Common myeloid progenitor, CD34-positive (primary cell): ENCODE data around the gene TMEM185A.
"Not testable (repeated sequence)": the region's sequence is repeated elsewhere in the genome, so short reads cannot be mapped to it uniquely, and the experiment has no call there.

ENCODE experiments used
- CTCF ChIA-PET: fragments of 350-600 bp; sonication (Branson Sonifier 250); formaldehyde crosslinking; loops from one replicate; lab custom pipeline; 2021; ENCODE audit warnings: antibody characterized with exemption; lab: Charles Lee
- POLR2A ChIA-PET: fragments of 350-600 bp; sonication (Branson Sonifier 250); formaldehyde crosslinking; loops from one replicate; lab custom pipeline; 2021; ENCODE audit warnings: antibody characterized with exemption; lab: Charles Lee
- DNase-seq, 3 donors: peaks; one replicate each; pipeline versions ENCODE4 v3.0.0 to v3.0.0-alpha.2; 2013
- H3K27ac ChIP-seq, 2 experiments: 1 replicate in 1 of 2; 2 replicates in 1 of 2; pipeline ENCODE4 v1.7.0; 2013; ENCODE audit warnings: inconsistent platforms in 2 of 2, low read length in 2 of 2, mild to moderate bottlenecking in 2 of 2, low read depth in 1 of 2, moderate library complexity in 1 of 2; ENCODE audit not compliant: severe bottlenecking in 2 of 2, insufficient read depth in 1 of 2, poor library complexity in 1 of 2
- H3K27me3 ChIP-seq, 5 experiments: replicated peaks in 2 of 5; 1 replicate in 3 of 5; 2 replicates in 2 of 5; pipeline versions ENCODE4 v1.6.1 to v1.7.0; 2013; ENCODE audit warnings: low read length in 4 of 5, mild to moderate bottlenecking in 2 of 5, moderate library complexity in 2 of 5, inconsistent platforms in 1 of 5; ENCODE audit not compliant: insufficient read depth in 5 of 5, control insufficient read depth in 4 of 5
- H3K36me3 ChIP-seq, 4 experiments: 1 replicate in 2 of 4; 2 replicates in 2 of 4; pipeline versions ENCODE4 v1.6.1 to v1.7.0; 2013; ENCODE audit warnings: low read length in 3 of 4, control low read depth in 1 of 4, mild to moderate bottlenecking in 1 of 4; ENCODE audit not compliant: control insufficient read depth in 4 of 4, insufficient read depth in 4 of 4
- H3K4me1 ChIP-seq, 4 experiments: 1 replicate in 3 of 4; 2 replicates in 1 of 4; pipeline versions ENCODE4 v1.6.1 to v1.7.1; 2013; ENCODE audit warnings: low read length in 3 of 4, mild to moderate bottlenecking in 3 of 4, control low read depth in 1 of 4, inconsistent platforms in 1 of 4, moderate library complexity in 1 of 4; ENCODE audit not compliant: control insufficient read depth in 4 of 4, insufficient read depth in 4 of 4; ENCODE audit errors: control extremely low read depth in 1 of 4
- H3K4me3 ChIP-seq, 7 experiments: 1 replicate in 4 of 7; 2 replicates in 3 of 7; pipeline versions ENCODE4 v1.5.1 to v1.7.0; 2013; ENCODE audit warnings: mild to moderate bottlenecking in 7 of 7, low read length in 6 of 7, moderate library complexity in 6 of 7, inconsistent platforms in 2 of 7, low read depth in 2 of 7, control low read depth in 1 of 7; ENCODE audit not compliant: insufficient read depth in 4 of 7, control insufficient read depth in 1 of 7; ENCODE audit errors: extremely low read depth in 1 of 7
- H3K9me3 ChIP-seq, 5 experiments: 1 replicate in 4 of 5; 2 replicates in 1 of 5; pipeline versions ENCODE4 v1.6.1 to v1.7.1; 2013; ENCODE audit warnings: low read length in 4 of 5, mild to moderate bottlenecking in 2 of 5, inconsistent platforms in 1 of 5, low read depth in 1 of 5, moderate library complexity in 1 of 5; ENCODE audit not compliant: control insufficient read depth in 4 of 5, insufficient read depth in 2 of 5; ENCODE audit errors: control extremely low read depth in 1 of 5
- WGBS: methylation state at CpG from one replicate; pipeline ENCODE4 v1.1.5; 2013; ENCODE audit not compliant: insufficient coverage; 5-methylcytosine and 5-hydroxymethylcytosine counted together

The TMEM185A gene

DNA sequence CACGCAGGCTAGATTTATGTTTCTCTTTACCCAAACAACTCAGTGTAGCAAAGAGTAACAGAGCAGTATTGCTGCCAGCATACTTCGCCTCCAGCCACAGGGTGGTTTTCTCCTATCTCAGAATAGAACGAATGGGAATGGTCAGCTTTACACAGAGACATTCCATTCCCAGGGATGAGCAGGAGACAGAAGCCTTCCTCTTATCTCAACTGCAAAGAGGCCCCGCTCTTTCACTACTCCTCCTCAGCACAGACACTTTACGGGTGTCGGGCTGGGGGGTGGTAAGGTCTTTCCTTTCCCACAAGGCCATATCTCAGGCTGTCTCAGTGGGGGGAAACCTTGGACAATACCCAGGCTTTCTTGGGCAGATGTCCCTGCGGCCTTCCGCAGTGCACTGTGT lies 4.8 kb downstream of the TMEM185A start:
- H3K27ac ChIP-seq, DNase-seq, H3K4me3 ChIP-seq, H3K9me3 ChIP-seq, H3K27me3 ChIP-seq, H3K36me3 ChIP-seq, POLR2A ChIA-PET, CTCF ChIA-PET: not testable (repeated sequence)
- peaks cover 4 to 14% (median 6%) of the 10 kb centered on the region in 4 experiments for H3K4me1 ChIP-seq
- WGBS = 66% methylated on average over 3 of the region's 8 CpGs

DNA sequence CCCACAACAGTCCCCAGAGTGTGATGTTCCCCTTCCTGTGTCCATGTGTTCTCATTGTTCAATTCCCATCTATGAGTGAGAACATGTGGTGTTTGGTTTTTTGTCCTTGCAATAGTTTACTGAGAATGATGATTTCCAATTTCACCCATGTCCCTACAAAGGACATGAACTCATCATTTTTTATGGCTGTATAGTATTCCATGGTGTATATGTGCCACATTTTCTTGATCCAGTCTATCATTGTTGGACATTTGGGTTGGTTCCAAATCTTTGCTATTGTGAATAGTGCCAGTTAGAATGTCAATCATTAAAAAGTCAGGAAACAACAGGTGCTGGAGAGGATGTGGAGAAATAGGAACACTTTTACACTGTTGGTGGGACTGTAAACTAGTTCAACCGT lies 11.9 kb downstream of the TMEM185A start:
- POLR2A ChIA-PET, H3K4me1 ChIP-seq, H3K9me3 ChIP-seq, H3K4me3 ChIP-seq, DNase-seq, H3K27me3 ChIP-seq, CTCF ChIA-PET, H3K36me3 ChIP-seq, H3K27ac ChIP-seq: not testable (repeated sequence)
- WGBS = no CpG with 5 or more reads among the region's 1 CpG

DNA sequence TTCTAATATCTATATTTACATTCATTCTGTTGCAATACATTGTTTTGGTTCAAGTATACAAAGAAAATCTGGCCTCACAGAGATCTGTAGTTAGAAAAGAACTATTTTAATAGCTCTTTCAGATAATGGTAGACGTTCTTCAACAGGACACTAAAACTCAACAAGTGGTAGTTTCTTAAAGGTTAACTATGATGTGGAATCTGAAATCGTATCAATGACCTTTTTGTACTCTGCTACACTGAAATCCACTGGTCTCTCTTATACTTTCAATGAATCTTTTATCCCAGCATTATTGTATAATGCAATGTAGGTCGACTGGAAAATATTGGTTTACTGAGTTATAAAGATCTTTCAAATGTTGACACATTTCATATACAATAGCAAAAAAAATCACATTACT lies 12.7 kb downstream of the TMEM185A start:
- H3K27ac ChIP-seq = no peak overlapping the region
- DNase-seq = no peak
- no CpG with 5 or more reads among the region's 3 CpGs for WGBS
- H3K9me3 ChIP-seq = no peaks in the 10 kb centered on the region
- no peak overlapping the region for H3K4me3 ChIP-seq
- ChIA-PET POLR2A (no interaction called here), CTCF (no interaction called here)
- no peaks in the 10 kb centered on the region for H3K36me3 ChIP-seq
- no peaks in the 10 kb centered on the region for H3K4me1 ChIP-seq
- H3K27me3 ChIP-seq = peaks cover 0 to 2% (median 0%) of the 10 kb centered on the region in 5 experiments

DNA sequence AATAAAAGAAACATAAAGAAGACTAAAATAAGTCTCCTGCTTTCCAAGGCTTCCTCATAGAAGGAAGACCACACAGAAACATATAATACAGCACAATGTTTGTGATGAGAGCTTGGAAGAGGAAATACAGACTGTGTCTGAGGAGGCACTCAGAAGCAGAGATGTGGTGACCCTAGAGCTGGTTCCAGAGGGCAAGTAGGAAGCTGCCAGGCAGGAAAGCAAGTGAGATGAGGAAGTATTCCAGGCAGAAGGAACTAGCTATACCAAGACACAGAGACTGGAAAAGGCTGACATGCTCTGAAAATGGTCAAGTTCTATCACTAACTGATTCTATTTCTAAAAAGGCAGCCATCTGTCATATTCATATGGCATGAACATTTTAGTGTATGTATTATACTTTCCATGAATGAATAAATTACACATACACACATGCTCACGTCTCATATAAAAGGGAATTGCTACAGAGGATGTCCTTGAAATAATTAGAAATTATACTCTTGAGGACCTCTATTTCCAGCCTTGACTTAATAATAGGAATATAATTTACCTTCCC lies 19.9 kb downstream of the TMEM185A start:
- Histone ChIP-seq H3K36me3 (peaks cover 0 to 15% (median 3%) of the 10 kb centered on the region in 4 experiments), H3K9me3 (no peaks in the 10 kb centered on the region), H3K27ac (no peak overlapping the region), H3K4me1 (no peaks in the 10 kb centered on the region), H3K4me3 (no peak overlapping the region), H3K27me3 (no peaks in the 10 kb centered on the region)
- no peak for DNase-seq
- CTCF ChIA-PET = no interaction called here
- WGBS = no CpG with 5 or more reads among the region's 1 CpG
- POLR2A ChIA-PET = no interaction called here

DNA sequence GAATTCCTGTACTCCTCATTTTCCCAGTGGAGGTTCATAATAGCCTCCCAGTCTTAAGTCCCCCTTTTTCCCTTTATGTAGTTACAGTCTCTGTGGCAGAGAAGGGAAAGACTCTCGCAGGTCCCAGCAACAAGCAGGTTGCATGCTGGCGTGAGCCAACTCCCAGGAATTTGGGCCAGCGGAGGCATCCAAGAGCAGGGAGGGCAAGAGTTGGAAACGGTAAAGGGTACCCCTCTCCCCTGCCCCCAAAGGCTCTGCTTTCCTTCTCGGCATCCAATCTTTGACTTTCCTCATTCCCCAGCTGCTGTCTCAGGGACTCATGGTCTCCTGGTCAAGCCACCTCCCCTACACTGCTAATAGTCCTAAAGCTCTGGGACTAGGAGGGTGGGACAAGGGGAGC lies 21.1 kb downstream of the TMEM185A start:
- Histone ChIP-seq H3K4me3 (no peak overlapping the region), H3K36me3 (peaks cover 0 to 20% (median 11%) of the 10 kb centered on the region in 4 experiments), H3K9me3 (no peaks in the 10 kb centered on the region), H3K27ac (no peak overlapping the region), H3K27me3 (no peaks in the 10 kb centered on the region), H3K4me1 (no peaks in the 10 kb centered on the region)
- POLR2A ChIA-PET = no interaction called here
- CTCF ChIA-PET = no interaction called here
- WGBS = 80% methylated on average over 3 of the region's 5 CpGs
- DNase-seq = no peak

DNA sequence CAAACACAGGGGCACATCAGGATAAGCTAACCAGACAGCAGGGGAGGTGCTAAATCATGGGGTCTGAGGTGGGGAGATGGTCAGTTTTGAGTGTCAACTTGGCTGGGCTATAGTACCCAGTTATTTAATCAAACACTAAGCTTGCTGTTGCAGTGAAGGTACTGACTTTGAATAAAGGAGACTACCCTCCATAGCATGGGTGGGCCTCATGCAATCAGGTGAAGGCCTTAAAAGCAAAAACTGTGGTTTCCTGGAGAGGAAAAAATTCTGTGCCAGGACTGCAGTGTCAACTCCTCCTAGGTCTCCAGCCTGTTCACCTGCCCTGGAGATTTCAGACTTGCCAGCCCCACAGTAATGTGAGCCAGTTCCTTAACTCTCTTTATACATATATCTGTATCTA lies 23.9 kb downstream of the TMEM185A start:
- DNase-seq = no peak
- H3K36me3 ChIP-seq = peaks cover 2 to 22% (median 11%) of the 10 kb centered on the region in 4 experiments
- no peaks in the 10 kb centered on the region for H3K27me3 ChIP-seq
- no peaks in the 10 kb centered on the region for H3K9me3 ChIP-seq
- H3K4me1 ChIP-seq = no peaks in the 10 kb centered on the region
- CTCF ChIA-PET = no interaction called here
- no peak overlapping the region for H3K4me3 ChIP-seq
- H3K27ac ChIP-seq = no peak overlapping the region
- POLR2A ChIA-PET = no interaction called here

DNA sequence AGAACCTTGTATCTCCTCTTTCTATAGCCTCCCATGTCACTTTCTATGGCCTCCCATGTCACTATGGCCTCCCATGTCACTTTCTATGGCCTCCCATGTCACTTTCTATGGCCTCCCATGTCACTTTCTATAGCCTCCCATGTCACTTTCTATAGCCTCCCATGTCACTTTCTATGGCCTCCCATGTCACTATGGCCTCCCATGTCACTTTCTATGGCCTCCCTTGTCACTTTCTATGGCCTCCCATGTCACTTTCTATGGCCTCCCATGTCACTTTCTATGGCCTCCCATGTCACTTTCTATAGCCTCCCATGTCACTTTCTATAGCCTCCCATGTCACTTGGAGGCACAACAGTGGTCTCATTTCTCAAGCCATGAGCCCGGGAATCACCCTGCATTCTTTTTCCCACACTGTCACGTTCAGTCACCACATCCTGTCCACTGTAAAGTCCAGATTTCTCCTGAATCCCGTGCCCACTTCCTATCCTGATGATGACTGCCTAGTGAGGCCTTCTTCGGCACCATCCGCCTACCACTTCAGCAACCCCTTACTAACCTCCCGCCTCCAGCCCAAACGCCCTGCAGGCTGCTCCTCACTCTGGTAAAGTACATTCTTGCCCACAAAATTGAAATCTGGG lies 26.2 kb downstream of the TMEM185A start:
- H3K4me1 ChIP-seq, H3K27me3 ChIP-seq, H3K27ac ChIP-seq, CTCF ChIA-PET, POLR2A ChIA-PET, H3K4me3 ChIP-seq, H3K9me3 ChIP-seq, DNase-seq: not testable (repeated sequence)
- WGBS = 89% methylated on average over 4 of the region's 7 CpGs
- H3K36me3 ChIP-seq = peaks cover 2 to 24% (median 11%) of the 10 kb centered on the region in 4 experiments
